Memory B cell (primary cell): ENCODE data around the gene NTSR1.

Source experiments
- ATAC-seq: fragments of 150-1000 bp; cut with Tn5 transposase; 2 replicates; pipeline ENCODE4 v1.10.0; 2021; ENCODE audit warnings: low read depth, mild to moderate bottlenecking, moderate library complexity
- DNase-seq, 2 donors: peaks; one replicate each; pipeline ENCODE4 v3.0.0; 2022; ENCODE audit warnings: low spot score in 2 of 2
- H3K27ac Mint-ChIP-seq: one replicate; pipeline ENCODE4 v1.8.0; 2022; ENCODE audit warnings: mild to moderate bottlenecking, moderate library complexity, mixed read lengths
- H3K27me3 Mint-ChIP-seq: one replicate; pipeline ENCODE4 v1.8.0; 2022; ENCODE audit warnings: mixed read lengths
- H3K36me3 Mint-ChIP-seq: one replicate; pipeline ENCODE4 v1.8.0; 2022; ENCODE audit warnings: mild to moderate bottlenecking, mixed read lengths
- H3K4me1 Mint-ChIP-seq: one replicate; pipeline ENCODE4 v1.8.0; 2022; ENCODE audit warnings: mixed read lengths
- H3K4me3 Mint-ChIP-seq: one replicate; pipeline ENCODE4 v1.8.0; 2022; ENCODE audit warnings: mild to moderate bottlenecking, moderate library complexity, mixed read lengths
- H3K9me3 Mint-ChIP-seq: one replicate; pipeline ENCODE4 v1.8.0; 2022; ENCODE audit warnings: mixed read lengths

NTSR1 gene

GRCh38 chr20:62726716-62727583 lies 18.3 kb downstream of the NTSR1 start:
- Mint-ChIP-seq H3K9me3 (peaks cover 4% of the 10 kb centered on the region), H3K4me3 (no peak overlapping the region), H3K27me3 (peaks cover 29% of the 10 kb centered on the region), H3K36me3 (no peaks in the 10 kb centered on the region), H3K4me1 (no peaks in the 10 kb centered on the region), H3K27ac (no peak overlapping the region)
- ATAC-seq (no peak), DNase-seq (no peak)

GRCh38 chr20:62727584-62728027 lies 19.0 kb downstream of the NTSR1 start:
- ATAC-seq (no peak), DNase-seq (no peak)
- H3K9me3 Mint-ChIP-seq, result no peaks in the 10 kb centered on the region
- no peaks in the 10 kb centered on the region for H3K36me3 Mint-ChIP-seq
- H3K4me1 Mint-ChIP-seq, result no peaks in the 10 kb centered on the region
- H3K4me3 Mint-ChIP-seq, result no peak overlapping the region
- no peak overlapping the region for H3K27ac Mint-ChIP-seq
- peaks cover 27% of the 10 kb centered on the region for H3K27me3 Mint-ChIP-seq

- DNase-seq (no peak), ATAC-seq (no peak)
- Mint-ChIP-seq H3K9me3 (no peaks in the 10 kb centered on the region), H3K36me3 (no peaks in the 10 kb centered on the region), H3K4me3 (no peak overlapping the region), H3K4me1 (no peaks in the 10 kb centered on the region), H3K27ac (no peak overlapping the region), H3K27me3 (peaks cover 27% of the 10 kb centered on the region)
Observed at GRCh38 chr20:62728028-62728780, 19.6 kb downstream of the NTSR1 start.

GRCh38 chr20:62728781-62729300 lies 20.2 kb downstream of the NTSR1 start:
- H3K4me3 Mint-ChIP-seq, result no peak overlapping the region
- DNase-seq (no peak), ATAC-seq (no peak)
- H3K27me3 Mint-ChIP-seq, result peaks cover 29% of the 10 kb centered on the region
- H3K9me3 Mint-ChIP-seq, result no peaks in the 10 kb centered on the region
- H3K27ac Mint-ChIP-seq, result no peak overlapping the region
- no peaks in the 10 kb centered on the region for H3K36me3 Mint-ChIP-seq
- H3K4me1 Mint-ChIP-seq, result no peaks in the 10 kb centered on the region

GRCh38 chr20:62730481-62730880 lies 21.8 kb downstream of the NTSR1 start:
- Mint-ChIP-seq H3K27me3 (peaks cover 24% of the 10 kb centered on the region), H3K36me3 (no peaks in the 10 kb centered on the region), H3K27ac (no peak overlapping the region), H3K4me3 (no peak overlapping the region), H3K9me3 (no peaks in the 10 kb centered on the region), H3K4me1 (no peaks in the 10 kb centered on the region)
- DNase-seq (no peak), ATAC-seq (no peak)

- Mint-ChIP-seq H3K36me3 (no peaks in the 10 kb centered on the region), H3K9me3 (no peaks in the 10 kb centered on the region), H3K27ac (no peak overlapping the region), H3K27me3 (peaks cover 14% of the 10 kb centered on the region), H3K4me3 (no peak overlapping the region), H3K4me1 (peaks cover 3% of the 10 kb centered on the region)
- DNase-seq (no peak), ATAC-seq (no peak)
Observed at GRCh38 chr20:62732031-62732760, 23.6 kb downstream of the NTSR1 start.

- Mint-ChIP-seq H3K4me1 (peaks cover 5% of the 10 kb centered on the region), H3K4me3 (no peak overlapping the region), H3K27me3 (peaks cover 7% of the 10 kb centered on the region), H3K9me3 (no peaks in the 10 kb centered on the region), H3K36me3 (no peaks in the 10 kb centered on the region), H3K27ac (no peak overlapping the region)
- DNase-seq (no peak), ATAC-seq (no peak)
Observed at GRCh38 chr20:62732842-62733525, 24.3 kb downstream of the NTSR1 start.

GRCh38 chr20:62733526-62733842 lies 24.8 kb downstream of the NTSR1 start:
- H3K9me3 Mint-ChIP-seq, result no peaks in the 10 kb centered on the region
- no peaks in the 10 kb centered on the region for H3K36me3 Mint-ChIP-seq
- H3K4me1 Mint-ChIP-seq, result peaks cover 6% of the 10 kb centered on the region
- H3K27ac Mint-ChIP-seq, result no peak overlapping the region
- ATAC-seq (no peak), DNase-seq (no peak)
- H3K27me3 Mint-ChIP-seq, result peaks cover 5% of the 10 kb centered on the region
- no peak overlapping the region for H3K4me3 Mint-ChIP-seq

GRCh38 chr20:62733891-62734290 lies 25.3 kb downstream of the NTSR1 start:
- ATAC-seq (no peak), DNase-seq (no peak)
- Mint-ChIP-seq H3K4me3 (no peak overlapping the region), H3K9me3 (no peaks in the 10 kb centered on the region), H3K27me3 (peaks cover 5% of the 10 kb centered on the region), H3K4me1 (peaks cover 6% of the 10 kb centered on the region), H3K27ac (no peak overlapping the region), H3K36me3 (no peaks in the 10 kb centered on the region)

GRCh38 chr20:62734326-62734725 lies 25.7 kb downstream of the NTSR1 start:
- peaks cover 5% of the 10 kb centered on the region for H3K27me3 Mint-ChIP-seq
- no peak overlapping the region for H3K27ac Mint-ChIP-seq
- no peak for ATAC-seq
- no peaks in the 10 kb centered on the region for H3K9me3 Mint-ChIP-seq
- peaks cover 6% of the 10 kb centered on the region for H3K4me1 Mint-ChIP-seq
- no peak for DNase-seq
- no peaks in the 10 kb centered on the region for H3K36me3 Mint-ChIP-seq
- no peak overlapping the region for H3K4me3 Mint-ChIP-seq

- Mint-ChIP-seq H3K9me3 (no peaks in the 10 kb centered on the region), H3K27ac (no peak overlapping the region), H3K27me3 (peaks cover 5% of the 10 kb centered on the region), H3K36me3 (no peaks in the 10 kb centered on the region), H3K4me1 (peaks cover 11% of the 10 kb centered on the region), H3K4me3 (no peak overlapping the region)
- ATAC-seq (no peak), DNase-seq (no peak)
Observed at GRCh38 chr20:62734881-62735280, 26.2 kb downstream of the NTSR1 start.

- no peaks in the 10 kb centered on the region for H3K36me3 Mint-ChIP-seq
- H3K9me3 Mint-ChIP-seq, result no peaks in the 10 kb centered on the region
- peaks cover 5% of the 10 kb centered on the region for H3K27me3 Mint-ChIP-seq
- H3K4me3 Mint-ChIP-seq, result no peak overlapping the region
- no peak for DNase-seq
- H3K27ac Mint-ChIP-seq, result no peak overlapping the region
- H3K4me1 Mint-ChIP-seq, result peaks cover 16% of the 10 kb centered on the region
- ATAC-seq, result no peak
Observed at GRCh38 chr20:62735331-62735821, 26.7 kb downstream of the NTSR1 start.

GRCh38 chr20:62736026-62736406 lies 27.4 kb downstream of the NTSR1 start:
- Mint-ChIP-seq H3K9me3 (no peaks in the 10 kb centered on the region), H3K4me1 (peaks cover 17% of the 10 kb centered on the region), H3K36me3 (no peaks in the 10 kb centered on the region), H3K27me3 (peaks cover 4% of the 10 kb centered on the region), H3K27ac (no peak overlapping the region), H3K4me3 (no peak overlapping the region)
- no peak for DNase-seq
- no peak for ATAC-seq
